ENCODE measurements around the gene FAR2. TPM values are rescaled to one million over a fixed set of nuclear protein-coding genes. Genes with fewer than 3 reads are reported as not detected.
A peak's percentile ranks its signal among the peaks of the same experiment; 100 is the strongest.
"Not testable (repeated sequence)": the region's sequence is repeated elsewhere in the genome, so short reads cannot be mapped to it uniquely, and the experiment has no call there.

The FAR2 gene
- polyA plus RNA-seq, 3 donors, result 14.8 to 38.0 (median 35.8) TPM

DNA sequence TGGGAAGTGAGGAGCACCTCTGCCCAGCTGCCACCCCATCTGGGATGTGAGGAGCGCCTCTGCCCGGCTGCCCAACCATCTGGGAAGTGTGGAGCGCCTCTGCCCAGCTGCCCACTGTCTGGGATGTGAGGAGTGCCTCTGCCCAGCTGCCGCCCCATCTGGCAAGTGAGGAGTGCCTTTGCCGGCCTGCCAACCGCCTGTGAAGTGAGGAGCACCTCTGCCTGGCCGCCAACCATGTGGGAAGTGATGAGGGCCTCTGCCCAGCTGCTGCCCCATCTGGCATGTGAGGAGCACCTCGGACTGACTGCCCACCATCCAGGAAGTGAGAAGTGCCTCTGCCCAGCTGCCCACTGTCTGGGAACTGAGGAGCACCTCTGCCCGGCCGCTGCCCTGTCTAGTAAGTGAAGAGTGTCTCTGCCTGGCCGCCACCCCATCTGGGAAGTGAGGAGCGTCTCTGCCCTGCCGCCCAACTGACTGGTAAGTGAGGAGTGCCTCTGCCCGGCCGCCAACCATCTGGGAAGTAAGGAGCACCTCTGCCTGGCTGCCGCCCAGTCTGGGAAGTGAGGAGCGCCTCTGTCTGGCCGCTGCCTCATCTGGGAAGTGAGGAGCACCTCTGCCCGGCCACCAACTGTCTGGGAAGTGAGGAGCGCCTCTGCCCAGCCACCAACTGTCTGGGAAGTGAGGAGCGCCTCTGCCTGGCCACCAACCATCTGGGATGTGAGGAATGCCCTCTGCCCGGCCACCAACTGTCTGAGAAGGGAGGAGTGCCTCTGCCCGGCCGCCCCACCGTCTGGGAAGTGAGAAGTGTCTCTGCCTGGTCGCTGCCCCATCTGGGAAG is 22.6 kb downstream of the FAR2 start:
- Mint-ChIP-seq H3K36me3 (peaks cover 15 to 31% of the 10 kb centered on the region in 2 donors), H3K4me1 (peaks cover 49% of the 10 kb centered on the region), H3K27me3 (ENCODE audit: low read depth in 3 of 3) (peaks cover 0 to 4% (median 3%) of the 10 kb centered on the region in 3 donors), H3K27ac (peak overlapping the region in 5 of 7 donors; percentile 14 to 90 (median 69)), H3K9me3 (peaks cover 4 to 15% (median 7%) of the 10 kb centered on the region in 7 donors), H3K4me3 (no peak overlapping the region)
- Histone ChIP-seq H3K36me3 (replicated peaks in 1 of 2; ENCODE audit: control insufficient read depth in 1 of 2, insufficient read depth in 2 of 2, low read length in 2 of 2) (no peaks in the 10 kb centered on the region), H2AFZ (ENCODE audit: insufficient read depth, low read depth, low read length, poor library complexity, severe bottlenecking) (no peak overlapping the region), H3K4me3 (replicated peaks in 1 of 3; ENCODE audit: low read depth in 2 of 3, low read length in 3 of 3) (no peak overlapping the region), H3K9me3 (replicated peaks in 1 of 2; ENCODE audit: control insufficient read depth in 1 of 2, insufficient read depth in 1 of 2, low read length in 2 of 2) (peaks cover 0 to 4% of the 10 kb centered on the region in 2 donors), H3K27ac (ENCODE audit: low read depth in 1 of 2, low read length in 2 of 2) (no peak overlapping the region), H3K4me1 (ENCODE audit: control insufficient read depth in 1 of 2, insufficient read depth in 2 of 2, low read length in 2 of 2) (peaks cover 41 to 51% of the 10 kb centered on the region in 2 donors), H4K20me1 (ENCODE audit: insufficient read depth, low read length) (no peaks in the 10 kb centered on the region), H3K79me2 (ENCODE audit: insufficient read depth, low read length) (peaks cover 19% of the 10 kb centered on the region), H3K4me2 (replicated peaks; ENCODE audit: extremely low read depth, low read length, poor library complexity, severe bottlenecking) (no peak overlapping the region), H3K27me3 (ENCODE audit: control insufficient read depth in 2 of 2, insufficient read depth in 2 of 2, low read length in 2 of 2) (no peaks in the 10 kb centered on the region), H3K9ac (ENCODE audit: insufficient read depth, low read length, poor library complexity, severe bottlenecking) (no peak overlapping the region)
- DNase-seq, result no peak
- 90% methylated on average over 24 of the region's 26 CpGs for WGBS (ENCODE audit: insufficient coverage)
- no peak for TF ChIP-seq CTCF (IDR thresholded peaks at IDR 0.05)
- intact Hi-C loops (cut with micrococcal nuclease), result no loop called here

GRCh38 chr12:29176941-29177340 is 27.9 kb downstream of the FAR2 start:
- Histone ChIP-seq H3K27ac (ENCODE audit: low read depth in 1 of 2, low read length in 2 of 2) (peak overlapping the region in 1 of 2 donors; percentile 53), H3K9ac (ENCODE audit: insufficient read depth, low read length, poor library complexity, severe bottlenecking) (no peak overlapping the region), H3K27me3 (ENCODE audit: control insufficient read depth in 2 of 2, insufficient read depth in 2 of 2, low read length in 2 of 2) (no peaks in the 10 kb centered on the region), H3K79me2 (ENCODE audit: insufficient read depth, low read length) (no peaks in the 10 kb centered on the region), H3K9me3 (replicated peaks in 1 of 2; ENCODE audit: control insufficient read depth in 1 of 2, insufficient read depth in 1 of 2, low read length in 2 of 2) (peaks cover 0 to 5% of the 10 kb centered on the region in 2 donors), H3K4me2 (replicated peaks; ENCODE audit: extremely low read depth, low read length, poor library complexity, severe bottlenecking) (peak overlapping the region; percentile 47), H3K4me3 (replicated peaks in 1 of 3; ENCODE audit: low read depth in 2 of 3, low read length in 3 of 3) (peak overlapping the region in 1 of 3 experiments; percentile 47), H2AFZ (ENCODE audit: insufficient read depth, low read depth, low read length, poor library complexity, severe bottlenecking) (no peak overlapping the region), H4K20me1 (ENCODE audit: insufficient read depth, low read length) (no peaks in the 10 kb centered on the region), H3K4me1 (ENCODE audit: control insufficient read depth in 1 of 2, insufficient read depth in 2 of 2, low read length in 2 of 2) (peaks cover 14 to 15% of the 10 kb centered on the region in 2 donors), H3K36me3 (replicated peaks in 1 of 2; ENCODE audit: control insufficient read depth in 1 of 2, insufficient read depth in 2 of 2, low read length in 2 of 2) (no peaks in the 10 kb centered on the region)
- Mint-ChIP-seq H3K4me1 (peaks cover 13% of the 10 kb centered on the region), H3K4me3 (peak overlapping the region; percentile 25 to 52), H3K9me3 (peaks cover 2 to 12% (median 7%) of the 10 kb centered on the region in 7 donors), H3K27me3 (ENCODE audit: low read depth in 3 of 3) (peaks cover 0 to 2% (median 0%) of the 10 kb centered on the region in 3 donors), H3K27ac (peak overlapping the region; percentile 45 to 83 (median 73)), H3K36me3 (peaks cover 13 to 29% of the 10 kb centered on the region in 2 donors)
- intact Hi-C loops (cut with micrococcal nuclease), result no loop called here
- WGBS (ENCODE audit: insufficient coverage), result no CpG with 5 or more reads among the region's 6 CpGs
- no peak for TF ChIP-seq CTCF (IDR thresholded peaks at IDR 0.05)
- DNase-seq, result peak; percentile 29 to 67 (median 53)

GRCh38 chr12:29182247-29182646 is 33.2 kb downstream of the FAR2 start:
- H3K4me2 ChIP-seq (replicated peaks; ENCODE audit: extremely low read depth, low read length, poor library complexity, severe bottlenecking); H3K36me3 ChIP-seq (replicated peaks in 1 of 2; ENCODE audit: control insufficient read depth in 1 of 2, insufficient read depth in 2 of 2, low read length in 2 of 2); H3K27me3 Mint-ChIP-seq (ENCODE audit: low read depth in 3 of 3); H3K4me3 ChIP-seq (replicated peaks in 1 of 3; ENCODE audit: low read depth in 2 of 3, low read length in 3 of 3); H3K9ac ChIP-seq (ENCODE audit: insufficient read depth, low read length, poor library complexity, severe bottlenecking); H3K9me3 ChIP-seq (replicated peaks in 1 of 2; ENCODE audit: control insufficient read depth in 1 of 2, insufficient read depth in 1 of 2, low read length in 2 of 2); H3K27ac ChIP-seq (ENCODE audit: low read depth in 1 of 2, low read length in 2 of 2); H3K4me1 ChIP-seq (ENCODE audit: control insufficient read depth in 1 of 2, insufficient read depth in 2 of 2, low read length in 2 of 2); H3K79me2 ChIP-seq (ENCODE audit: insufficient read depth, low read length); H4K20me1 ChIP-seq (ENCODE audit: insufficient read depth, low read length); H3K27me3 ChIP-seq (ENCODE audit: control insufficient read depth in 2 of 2, insufficient read depth in 2 of 2, low read length in 2 of 2); H3K4me3 Mint-ChIP-seq; DNase-seq; H2AFZ ChIP-seq (ENCODE audit: insufficient read depth, low read depth, low read length, poor library complexity, severe bottlenecking); H3K9me3 Mint-ChIP-seq; intact Hi-C loops (cut with micrococcal nuclease); H3K4me1 Mint-ChIP-seq; H3K27ac Mint-ChIP-seq: not testable (repeated sequence)
- H3K36me3 Mint-ChIP-seq, result peaks cover 5 to 18% of the 10 kb centered on the region in 2 donors
- WGBS (ENCODE audit: insufficient coverage), result no CpG with 5 or more reads among the region's 4 CpGs

All from CD14-positive monocyte (primary cell).